Measurements from ENCODE around the gene HMOX2.

The HMOX2 gene

GRCh38 chr16:4481963-4482362 is 5.8 kb downstream of the HMOX2 start (continued):
- TF ChIP-seq CTCF (tag by site-specific recombination; IDR thresholded peaks at IDR 0.05) (no peak), WT1 (tag by site-specific recombination; IDR thresholded peaks at IDR 0.05) (no peak), ZNF280D (tag by site-specific recombination; IDR thresholded peaks at IDR 0.05) (no peak)
- TF ChIP-seq, protein P1, sequence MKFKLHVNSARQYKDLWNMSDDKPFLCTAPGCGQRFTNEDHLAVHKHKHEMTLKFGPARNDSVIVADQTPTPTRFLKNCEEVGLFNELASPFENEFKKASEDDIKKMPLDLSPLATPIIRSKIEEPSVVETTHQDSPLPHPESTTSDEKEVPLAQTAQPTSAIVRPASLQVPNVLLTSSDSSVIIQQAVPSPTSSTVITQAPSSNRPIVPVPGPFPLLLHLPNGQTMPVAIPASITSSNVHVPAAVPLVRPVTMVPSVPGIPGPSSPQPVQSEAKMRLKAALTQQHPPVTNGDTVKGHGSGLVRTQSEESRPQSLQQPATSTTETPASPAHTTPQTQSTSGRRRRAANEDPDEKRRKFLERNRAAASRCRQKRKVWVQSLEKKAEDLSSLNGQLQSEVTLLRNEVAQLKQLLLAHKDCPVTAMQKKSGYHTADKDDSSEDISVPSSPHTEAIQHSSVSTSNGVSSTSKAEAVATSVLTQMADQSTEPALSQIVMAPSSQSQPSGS (tag by site-specific recombination; IDR thresholded peaks at IDR 0.05; ENCODE audit: low read depth), result no peak

- Histone ChIP-seq H3K4me1 (ENCODE audit: control insufficient read depth, insufficient read depth, low read length) (peaks cover 7% of the 10 kb centered on the region; the same call in 1 of the 2 replicates), H3K36me3 (ENCODE audit: control insufficient read depth in 2 of 2, insufficient read depth in 1 of 2, low read length in 2 of 2) (peaks cover 9 to 28% of the 10 kb centered on the region in 2 experiments; a peak in 2 of 3 replicates), H3K27ac (ENCODE audit: extremely low read depth, low read depth, low read length) (no peak overlapping the region), H3K9me3 (ENCODE audit: control insufficient read depth, insufficient read depth, low read depth, low read length) (no peaks in the 10 kb centered on the region), H3K4me3 (ENCODE audit: low read depth, low read length) (no peak overlapping the region)
- ChIA-PET CTCF (no interaction called here), POLR2A (interaction anchor here (0.8 to 1.0 kb wide), 3 partner anchors 10 to 215 kb away, joined by 3 read pairs; partner anchors contain the start of gene HMOX2)
- no peak for TF ChIP-seq ZBTB7A (tag by site-specific recombination; IDR thresholded peaks at IDR 0.05; ENCODE audit: low read depth)
- no peak for TF ChIP-seq ZNF292 (tag by site-specific recombination; IDR thresholded peaks at IDR 0.05; ENCODE audit: borderline replicate concordance, low read depth)
- no peak for TF ChIP-seq ZNF585B (tag by site-specific recombination; IDR thresholded peaks at IDR 0.05)
- TF ChIP-seq ZNF830 (tag by site-specific recombination; IDR thresholded peaks at IDR 0.05; ENCODE audit: low read depth), result no peak
- TF ChIP-seq, protein P2, sequence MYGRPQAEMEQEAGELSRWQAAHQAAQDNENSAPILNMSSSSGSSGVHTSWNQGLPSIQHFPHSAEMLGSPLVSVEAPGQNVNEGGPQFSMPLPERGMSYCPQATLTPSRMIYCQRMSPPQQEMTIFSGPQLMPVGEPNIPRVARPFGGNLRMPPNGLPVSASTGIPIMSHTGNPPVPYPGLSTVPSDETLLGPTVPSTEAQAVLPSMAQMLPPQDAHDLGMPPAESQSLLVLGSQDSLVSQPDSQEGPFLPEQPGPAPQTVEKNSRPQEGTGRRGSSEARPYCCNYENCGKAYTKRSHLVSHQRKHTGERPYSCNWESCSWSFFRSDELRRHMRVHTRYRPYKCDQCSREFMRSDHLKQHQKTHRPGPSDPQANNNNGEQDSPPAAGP (tag by site-specific recombination; IDR thresholded peaks at IDR 0.05), result no peak
- no peak for TF ChIP-seq ZSCAN23 (tag by site-specific recombination; IDR thresholded peaks at IDR 0.05)
- no peak for TF ChIP-seq KLF9 (tag by site-specific recombination; IDR thresholded peaks at IDR 0.05; ENCODE audit: low read depth)
- TF ChIP-seq ZNF624 (tag by site-specific recombination; IDR thresholded peaks at IDR 0.05), result no peak
- TF ChIP-seq SCRT2 (tag by site-specific recombination; IDR thresholded peaks at IDR 0.05), result no peak
These were observed 10.1 kb downstream of the HMOX2 start for GRCh38 chr16:4486126-4486893.

DNA sequence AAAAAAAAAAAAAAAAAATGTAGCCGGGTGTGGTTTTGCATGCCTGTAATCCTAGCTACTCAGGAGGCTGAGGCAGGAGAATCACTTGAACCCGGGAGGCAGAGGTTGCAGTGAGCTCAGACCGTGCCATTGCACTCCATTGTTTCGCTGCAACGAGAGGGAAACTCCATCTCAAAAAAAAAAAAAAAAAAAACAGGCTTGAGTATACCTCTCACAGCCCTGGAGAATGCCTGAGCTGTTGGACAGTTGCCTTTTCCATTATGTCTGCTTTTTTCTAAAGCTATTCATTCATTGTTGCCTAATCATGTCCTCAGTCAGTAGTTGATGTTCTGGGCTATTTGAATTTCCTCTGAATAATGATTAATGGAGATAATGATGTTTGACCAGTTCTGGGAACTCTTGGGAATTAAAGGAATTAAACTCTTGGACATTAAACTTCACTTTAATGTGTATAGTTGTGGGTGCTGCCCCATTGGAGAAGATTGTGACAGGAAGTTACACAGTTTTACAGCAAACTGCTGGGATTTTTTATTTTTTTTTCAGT is 11.8 kb downstream of the HMOX2 start:
- H3K27ac ChIP-seq (ENCODE audit: extremely low read depth, low read depth, low read length), result no peak overlapping the region
- ChIA-PET POLR2A (interaction anchor here (0.6 to 0.7 kb wide), 2 partner anchors 8 to 523 kb away, joined by 3 to 10 read pairs; no protein-coding TSS in a partner anchor), CTCF (interaction anchor here (0.6 to 0.7 kb wide), 2 partner anchors 13 to 27 kb away, joined by 4 to 6 read pairs; no protein-coding TSS in a partner anchor)
- no peak overlapping the region for H3K4me3 ChIP-seq (ENCODE audit: low read depth, low read length)
- 0 out of 2 replicates have a peak, but pooled peaks cover 2% of the 10 kb centered on the region for H3K4me1 ChIP-seq (ENCODE audit: control insufficient read depth, insufficient read depth, low read length)
- H3K36me3 ChIP-seq (ENCODE audit: control insufficient read depth in 2 of 2, insufficient read depth in 1 of 2, low read length in 2 of 2), result peaks cover 9 to 28% of the 10 kb centered on the region in 2 experiments; a peak in 2 of 3 replicates
- TF ChIP-seq, protein P3, sequence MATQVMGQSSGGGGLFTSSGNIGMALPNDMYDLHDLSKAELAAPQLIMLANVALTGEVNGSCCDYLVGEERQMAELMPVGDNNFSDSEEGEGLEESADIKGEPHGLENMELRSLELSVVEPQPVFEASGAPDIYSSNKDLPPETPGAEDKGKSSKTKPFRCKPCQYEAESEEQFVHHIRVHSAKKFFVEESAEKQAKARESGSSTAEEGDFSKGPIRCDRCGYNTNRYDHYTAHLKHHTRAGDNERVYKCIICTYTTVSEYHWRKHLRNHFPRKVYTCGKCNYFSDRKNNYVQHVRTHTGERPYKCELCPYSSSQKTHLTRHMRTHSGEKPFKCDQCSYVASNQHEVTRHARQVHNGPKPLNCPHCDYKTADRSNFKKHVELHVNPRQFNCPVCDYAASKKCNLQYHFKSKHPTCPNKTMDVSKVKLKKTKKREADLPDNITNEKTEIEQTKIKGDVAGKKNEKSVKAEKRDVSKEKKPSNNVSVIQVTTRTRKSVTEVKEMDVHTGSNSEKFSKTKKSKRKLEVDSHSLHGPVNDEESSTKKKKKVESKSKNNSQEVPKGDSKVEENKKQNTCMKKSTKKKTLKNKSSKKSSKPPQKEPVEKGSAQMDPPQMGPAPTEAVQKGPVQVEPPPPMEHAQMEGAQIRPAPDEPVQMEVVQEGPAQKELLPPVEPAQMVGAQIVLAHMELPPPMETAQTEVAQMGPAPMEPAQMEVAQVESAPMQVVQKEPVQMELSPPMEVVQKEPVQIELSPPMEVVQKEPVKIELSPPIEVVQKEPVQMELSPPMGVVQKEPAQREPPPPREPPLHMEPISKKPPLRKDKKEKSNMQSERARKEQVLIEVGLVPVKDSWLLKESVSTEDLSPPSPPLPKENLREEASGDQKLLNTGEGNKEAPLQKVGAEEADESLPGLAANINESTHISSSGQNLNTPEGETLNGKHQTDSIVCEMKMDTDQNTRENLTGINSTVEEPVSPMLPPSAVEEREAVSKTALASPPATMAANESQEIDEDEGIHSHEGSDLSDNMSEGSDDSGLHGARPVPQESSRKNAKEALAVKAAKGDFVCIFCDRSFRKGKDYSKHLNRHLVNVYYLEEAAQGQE (tag by site-specific recombination; IDR thresholded peaks at IDR 0.05), result peak; percentile 54
- peak; percentile 81 for TF ChIP-seq ZNF362 (tag by site-specific recombination; IDR thresholded peaks at IDR 0.05)
- no peak for TF ChIP-seq ZBTB7A (tag by site-specific recombination; IDR thresholded peaks at IDR 0.05; ENCODE audit: low read depth)
- H3K9me3 ChIP-seq (ENCODE audit: control insufficient read depth, insufficient read depth, low read depth, low read length), result no peaks in the 10 kb centered on the region

All from HEK293 (cell line).